Hematopoietic multipotent progenitor cell treated with erythropoietin and hydrocortisone succinate and interleukin-3 and kit ligand, for 8 days (in vitro differentiated cells): ENCODE measurements around the gene ZNF341.
"Not testable (repeated sequence)": the region's sequence is repeated elsewhere in the genome, so short reads cannot be mapped to it uniquely, and the experiment has no call there.

Experiments used
- DNase-seq: peaks from one replicate; pipeline ENCODE4 v3.0.0-alpha.2; 2015

Gene ZNF341

GRCh38 chr20:33772439-33772838 is 40.6 kb downstream of the ZNF341 start:
- DNase-seq: no peak

GRCh38 chr20:33773412-33774089 is 41.8 kb downstream of the ZNF341 start:
- DNase-seq: no peak

- no peak for DNase-seq
Measured at GRCh38 chr20:33777816-33778215, 46.0 kb downstream of the ZNF341 start.

GRCh38 chr20:33781133-33781532 is 49.3 kb downstream of the ZNF341 start:
- DNase-seq: no peak

GRCh38 chr20:33781945-33782344 is 50.1 kb downstream of the ZNF341 start:
- DNase-seq: no peak

- no peak for DNase-seq
Measured at GRCh38 chr20:33783256-33783655, 51.5 kb downstream of the ZNF341 start.

- DNase-seq: no peak
Measured at GRCh38 chr20:33783818-33784217, 52.0 kb downstream of the ZNF341 start.

- DNase-seq: no peak
Measured at GRCh38 chr20:33784225-33784624, 52.4 kb downstream of the ZNF341 start.

GRCh38 chr20:33785503-33785902 is 53.7 kb downstream of the ZNF341 start:
- no peak for DNase-seq

GRCh38 chr20:33787253-33787891 is 55.6 kb downstream of the ZNF341 start:
- no peak for DNase-seq

GRCh38 chr20:33788351-33789049 is 56.7 kb downstream of the ZNF341 start:
- DNase-seq: no peak

GRCh38 chr20:33789109-33789857 is 57.5 kb downstream of the ZNF341 start:
- DNase-seq: no peak

- no peak for DNase-seq
Measured at GRCh38 chr20:33789858-33790182, 58.0 kb downstream of the ZNF341 start.

GRCh38 chr20:33790566-33790965 is 58.8 kb downstream of the ZNF341 start:
- no peak for DNase-seq

GRCh38 chr20:33791021-33791420 is 59.2 kb downstream of the ZNF341 start:
- DNase-seq: no peak

- DNase-seq: no peak
Measured at GRCh38 chr20:33791540-33791939, 59.7 kb downstream of the ZNF341 start.

GRCh38 chr20:33791959-33792597 is 60.3 kb downstream of the ZNF341 start:
- DNase-seq: peak; percentile 47

- DNase-seq: not testable (repeated sequence)
Measured at GRCh38 chr20:33792598-33792989, 60.8 kb downstream of the ZNF341 start.

GRCh38 chr20:33793011-33793931 is 61.5 kb downstream of the ZNF341 start:
- DNase-seq: no peak

- DNase-seq: no peak
Measured at GRCh38 chr20:33796263-33796906, 64.6 kb downstream of the ZNF341 start.

GRCh38 chr20:33796907-33797544 is 65.2 kb downstream of the ZNF341 start:
- DNase-seq: no peak
